DMS79 treated with DMSO at 0.1 percent for 48 hours (cell line): ENCODE measurements around the gene ANGPTL2.
"Not testable (repeated sequence)": the region's sequence is repeated elsewhere in the genome, so short reads cannot be mapped to it uniquely, and the experiment has no call there.

Source experiments
- DNase-seq: peaks from one replicate; lab custom pipeline; 2025; lab: John Stamatoyannopoulos, UW

The ANGPTL2 gene, protein sequence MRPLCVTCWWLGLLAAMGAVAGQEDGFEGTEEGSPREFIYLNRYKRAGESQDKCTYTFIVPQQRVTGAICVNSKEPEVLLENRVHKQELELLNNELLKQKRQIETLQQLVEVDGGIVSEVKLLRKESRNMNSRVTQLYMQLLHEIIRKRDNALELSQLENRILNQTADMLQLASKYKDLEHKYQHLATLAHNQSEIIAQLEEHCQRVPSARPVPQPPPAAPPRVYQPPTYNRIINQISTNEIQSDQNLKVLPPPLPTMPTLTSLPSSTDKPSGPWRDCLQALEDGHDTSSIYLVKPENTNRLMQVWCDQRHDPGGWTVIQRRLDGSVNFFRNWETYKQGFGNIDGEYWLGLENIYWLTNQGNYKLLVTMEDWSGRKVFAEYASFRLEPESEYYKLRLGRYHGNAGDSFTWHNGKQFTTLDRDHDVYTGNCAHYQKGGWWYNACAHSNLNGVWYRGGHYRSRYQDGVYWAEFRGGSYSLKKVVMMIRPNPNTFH

DNA sequence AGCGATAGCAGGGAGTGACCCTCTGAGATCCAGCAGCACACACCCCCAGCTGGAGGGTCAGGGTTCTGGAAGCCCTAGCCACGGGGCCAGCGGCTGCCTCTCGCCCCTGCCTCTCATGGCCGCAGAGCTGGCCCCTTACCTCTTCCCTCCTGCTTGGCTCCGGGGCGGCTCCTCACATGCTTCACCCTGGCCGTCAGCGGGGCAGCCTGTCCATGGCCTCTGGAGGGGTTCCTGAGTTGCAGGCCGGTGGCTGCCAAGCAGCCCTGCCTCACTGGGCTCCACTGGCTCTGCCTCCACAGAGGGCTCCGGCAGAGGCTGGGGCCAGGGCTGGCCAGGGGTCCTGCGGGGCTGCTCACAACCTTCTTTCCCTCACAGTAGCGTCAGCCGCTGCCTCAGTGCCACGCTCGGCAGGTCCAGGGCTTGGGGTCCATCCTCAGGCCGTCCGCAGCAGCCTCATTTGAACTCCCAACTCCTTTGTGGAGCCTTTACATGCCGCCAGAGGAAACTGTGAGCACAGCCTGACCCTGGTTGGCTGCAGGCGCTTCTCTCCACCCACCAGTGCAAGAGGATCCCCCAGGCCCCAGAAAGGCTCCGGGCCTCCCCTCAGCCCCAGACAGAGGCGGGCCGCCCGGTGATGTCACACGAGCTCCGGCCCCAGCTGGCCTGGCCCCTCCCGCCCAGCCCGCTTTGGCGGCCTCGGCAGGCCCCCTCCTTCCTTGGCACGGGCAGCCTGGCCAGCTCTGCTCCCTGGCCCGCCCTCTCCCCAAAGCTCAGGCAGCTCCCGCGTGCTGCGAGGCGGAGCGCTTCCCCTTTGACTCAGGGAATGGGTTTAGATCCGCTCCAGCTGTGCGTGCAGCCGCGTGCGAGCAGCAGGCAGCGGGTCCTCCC lies at the start of gene ANGPTL2:
Gene ANGPTL2 (minus strand): TSS at position 460 of the 888 bp plus-strand sequence. CDS start 13,904 bp downstream, outside the sequence.
- DNase-seq, result peak; percentile 76

DNA sequence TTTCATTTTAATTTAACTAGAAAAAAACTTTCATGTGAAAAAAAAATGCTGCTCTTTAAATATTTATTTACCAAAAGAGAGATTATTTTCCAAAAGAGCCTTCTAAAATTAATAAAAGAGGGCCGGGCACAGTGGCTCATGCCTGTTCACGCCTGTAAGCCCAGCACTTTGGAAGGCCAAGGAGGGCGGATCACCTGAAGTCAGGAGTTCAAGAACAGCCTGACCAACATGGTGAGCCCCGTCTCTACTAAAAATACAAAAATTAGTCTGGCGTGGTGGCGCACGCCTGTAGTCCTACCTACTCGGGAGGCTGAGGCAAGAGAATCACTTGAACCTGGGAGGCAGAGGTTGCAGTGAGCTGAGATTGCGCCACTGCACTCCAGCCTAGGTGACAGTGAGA lies 48.9 kb upstream of the ANGPTL2 start:
- DNase-seq, result not testable (repeated sequence)

DNA sequence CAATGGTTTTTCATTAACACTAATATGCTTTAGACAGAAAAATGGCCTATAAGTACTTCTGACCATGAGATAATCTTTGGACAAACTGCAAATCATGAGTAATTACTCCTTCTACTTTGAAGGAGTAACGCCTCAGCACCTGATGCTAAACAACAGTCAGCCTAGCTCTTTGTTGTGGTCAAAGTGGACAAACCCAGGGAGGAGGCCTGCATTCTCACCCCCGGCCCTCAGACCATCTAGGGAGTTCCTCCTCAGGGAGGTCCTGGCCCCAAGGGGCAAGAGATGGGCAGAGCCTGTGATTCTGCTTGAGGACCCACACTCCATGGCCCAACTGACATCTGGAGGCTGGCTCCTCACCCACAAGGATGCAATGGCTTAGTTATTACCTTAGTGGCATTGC lies 48.2 kb upstream of the ANGPTL2 start:
- no peak for DNase-seq

DNA sequence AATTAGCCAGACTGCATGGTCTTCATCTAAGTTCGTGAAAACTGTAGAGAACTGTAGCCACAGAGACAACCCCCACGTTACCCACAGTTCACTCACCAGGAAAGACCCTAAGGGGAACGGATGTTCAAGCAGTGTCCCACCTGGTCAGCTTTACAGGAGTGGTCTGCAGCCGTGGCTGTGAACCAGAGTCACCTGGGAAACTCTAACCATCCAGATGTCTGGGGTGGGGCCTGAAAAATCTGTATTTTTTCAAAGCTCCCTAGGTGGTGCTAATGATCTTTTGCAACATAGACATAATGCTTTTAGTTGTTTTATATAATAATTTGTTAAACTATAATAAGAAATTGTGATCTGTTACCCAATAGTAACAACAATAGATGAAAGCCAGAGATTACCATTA lies 47.7 kb upstream of the ANGPTL2 start:
- no peak for DNase-seq

DNA sequence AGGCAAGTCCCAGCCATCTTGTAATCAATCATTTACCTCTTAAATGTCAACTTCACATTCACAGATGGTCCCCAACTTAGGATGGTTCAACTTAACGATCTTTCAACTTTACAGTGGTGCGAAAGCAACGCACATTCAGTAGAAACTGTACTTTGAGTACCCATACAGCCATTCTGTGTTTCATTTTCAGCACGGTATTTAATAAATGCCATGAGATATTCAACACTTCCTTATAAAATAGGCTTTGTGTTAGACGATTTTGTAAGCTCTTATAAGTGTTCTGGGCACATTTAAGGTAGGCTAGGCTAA lies 47.1 kb upstream of the ANGPTL2 start:
- no peak for DNase-seq

DNA sequence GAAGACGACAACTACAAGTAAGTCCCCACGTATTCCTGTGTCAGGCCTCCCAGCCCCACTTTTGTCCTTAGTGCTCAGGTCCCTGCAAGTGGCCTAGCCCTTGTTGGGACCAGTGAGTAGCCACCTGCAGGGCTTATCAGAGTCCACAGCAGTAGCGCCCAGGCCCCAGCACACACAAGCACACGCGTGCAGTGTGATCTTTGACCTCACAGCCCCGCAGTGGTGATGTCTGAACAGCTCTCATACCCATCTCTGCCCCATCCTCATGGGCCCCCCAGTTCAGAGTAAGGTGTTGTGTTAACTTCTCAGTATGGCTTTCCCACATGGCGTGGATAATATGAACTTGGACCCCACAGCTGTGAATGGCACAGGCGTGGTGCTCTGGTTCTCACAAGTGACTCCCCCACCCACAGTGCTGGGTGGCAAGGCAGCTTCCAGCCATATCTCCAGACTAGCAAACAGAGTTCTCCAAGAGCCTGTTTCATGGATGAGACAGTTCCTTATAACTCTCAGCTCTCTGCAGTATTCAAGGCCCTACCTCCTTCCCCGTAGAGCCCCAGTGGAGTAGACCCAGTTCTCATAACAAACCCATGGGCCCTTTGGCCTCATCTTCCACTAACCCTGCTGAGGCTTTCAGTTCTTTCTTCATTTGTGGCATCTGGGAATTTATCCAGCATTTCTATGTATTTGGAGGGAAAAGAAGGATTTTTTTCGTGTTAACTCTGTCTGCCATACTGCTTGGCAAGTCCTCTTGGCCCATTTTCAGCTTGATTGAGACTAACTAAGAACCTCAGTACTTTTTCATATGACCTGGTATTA lies 46.5 kb upstream of the ANGPTL2 start:
- DNase-seq, result no peak

DNA sequence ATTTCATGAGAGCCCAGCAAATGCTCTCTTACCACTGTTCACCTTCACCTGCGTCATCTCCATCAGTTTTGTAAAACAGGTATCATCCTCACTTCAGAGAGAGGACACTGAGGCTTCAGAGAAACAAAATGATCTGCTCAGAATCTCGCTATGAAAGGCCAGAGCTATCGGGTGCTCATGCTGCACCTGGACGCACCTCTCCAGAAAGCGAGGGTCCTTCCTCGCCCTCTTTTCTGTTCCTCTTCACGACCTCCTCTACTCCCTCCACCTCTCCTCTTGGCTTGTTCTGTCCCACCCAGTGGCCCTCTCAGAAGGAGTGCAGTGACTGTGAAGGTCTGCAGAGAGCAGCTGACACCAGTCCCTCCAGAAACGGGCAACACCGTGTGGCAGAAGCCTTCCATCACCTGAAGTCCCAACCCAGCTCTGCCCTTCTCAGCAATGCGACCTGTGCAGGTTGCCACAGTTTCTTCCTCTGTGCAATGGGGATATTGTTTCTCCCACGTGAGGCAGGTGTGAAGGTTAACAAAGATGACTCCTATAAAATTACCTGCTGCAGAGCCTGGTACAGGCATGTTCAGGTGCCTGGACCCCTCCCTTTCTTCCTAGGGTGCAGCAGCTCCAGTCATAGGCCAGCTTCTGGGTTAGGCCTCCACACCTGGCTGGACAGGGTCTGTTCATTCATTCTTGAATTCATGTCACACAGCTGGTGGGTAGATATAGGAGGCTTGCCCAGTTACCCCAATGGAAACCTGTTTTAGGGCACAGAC lies 45.3 kb upstream of the ANGPTL2 start:
- no peak for DNase-seq

DNA sequence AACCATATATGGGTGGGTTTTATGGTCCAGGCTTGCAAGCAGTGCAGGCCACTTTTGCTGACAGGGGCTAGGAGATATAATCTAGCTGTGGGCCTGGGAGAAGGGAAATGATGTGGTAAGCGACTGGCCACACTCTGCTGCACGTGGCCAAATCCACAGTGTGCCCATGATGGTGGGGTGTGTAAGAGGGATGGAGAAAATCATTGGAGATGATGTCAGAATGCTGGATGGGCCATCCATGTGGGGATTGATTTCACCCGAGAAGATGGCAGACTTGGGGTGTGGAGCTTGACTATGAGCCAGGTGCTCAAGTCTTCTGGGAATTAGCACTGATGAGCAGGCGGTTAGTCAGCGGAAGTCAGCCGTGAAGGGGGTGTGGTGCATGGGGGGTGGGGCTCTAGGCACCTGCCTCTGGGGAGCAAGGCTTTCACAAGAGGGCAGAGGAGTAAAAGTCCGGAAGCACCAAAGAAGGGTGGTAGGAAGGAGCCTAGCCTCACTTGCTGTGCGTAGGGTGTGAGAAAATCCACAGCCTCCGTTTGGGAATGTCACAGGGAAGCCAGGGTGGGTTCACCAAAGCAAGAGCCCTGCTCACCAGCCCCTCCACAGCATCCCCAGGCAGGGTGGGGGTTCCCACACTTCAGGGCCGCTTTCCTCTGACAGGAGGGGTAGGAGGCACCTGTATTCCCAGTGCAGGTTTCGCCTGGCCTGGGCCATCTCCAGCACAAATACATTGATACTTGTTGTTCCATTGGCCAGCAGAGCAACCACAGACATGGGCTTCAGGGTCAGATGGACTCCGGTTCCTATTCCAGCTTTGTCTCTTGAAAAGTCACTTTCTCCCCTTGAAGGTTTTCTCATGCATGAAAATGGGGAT lies 44.5 kb upstream of the ANGPTL2 start:
- DNase-seq, result no peak

DNA sequence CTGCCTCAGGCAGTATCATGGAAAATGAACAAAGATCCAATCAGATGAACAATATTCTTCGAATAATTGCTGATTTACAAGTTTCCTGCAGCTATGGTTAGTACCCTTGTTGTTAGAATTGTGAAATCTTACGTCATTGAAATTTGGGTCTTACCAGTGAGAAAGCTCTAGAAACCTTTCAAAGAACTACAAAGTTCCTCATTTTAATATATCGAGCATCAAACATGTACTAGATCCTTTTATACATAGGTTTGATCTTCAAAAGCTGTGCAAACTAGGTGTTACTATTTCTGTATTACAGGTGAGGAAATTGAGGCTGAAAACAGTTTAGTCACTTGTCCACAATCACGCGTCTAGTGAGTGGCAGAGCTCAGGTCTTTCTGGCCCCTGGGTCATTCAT lies 43.7 kb upstream of the ANGPTL2 start:
- no peak for DNase-seq

DNA sequence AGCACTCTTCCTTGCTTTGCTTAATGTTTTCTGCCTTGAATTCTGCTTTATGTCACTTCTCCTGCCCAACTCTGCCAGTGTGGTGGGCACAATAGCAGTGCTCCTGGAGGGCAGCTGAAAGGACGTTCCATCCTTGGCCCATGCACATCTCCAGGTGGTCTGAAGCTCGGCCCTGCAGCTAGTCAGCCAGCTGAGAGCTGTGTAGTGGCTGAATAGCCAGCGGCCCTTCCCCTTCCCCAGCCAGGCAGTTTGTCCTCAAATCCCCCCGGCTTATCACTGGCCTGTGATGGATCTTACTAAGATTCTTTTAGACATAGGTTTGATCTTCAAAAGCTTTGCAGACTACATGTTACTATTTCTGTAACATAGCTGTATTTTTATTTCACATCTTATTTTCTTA lies 42.7 kb upstream of the ANGPTL2 start:
- no peak for DNase-seq

DNA sequence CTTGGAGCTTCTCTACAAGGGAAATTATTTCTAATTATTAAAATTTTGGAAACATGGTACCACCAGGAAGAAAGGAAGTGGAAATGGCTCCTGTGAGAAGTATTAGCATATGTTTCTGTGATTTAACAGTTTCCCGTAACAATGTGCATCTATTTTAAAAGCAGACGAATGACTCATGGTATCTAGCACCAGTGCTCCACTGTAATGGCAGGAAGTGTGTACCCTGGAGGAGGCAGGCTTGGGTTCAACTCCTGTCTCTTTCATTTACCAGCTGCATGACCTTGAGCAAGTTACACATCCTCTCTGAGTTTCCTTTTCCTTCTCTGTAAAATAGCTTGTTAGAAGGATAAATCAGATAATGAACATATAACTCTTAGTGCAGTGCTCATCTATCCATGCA lies 41.0 kb upstream of the ANGPTL2 start:
- no peak for DNase-seq

DNA sequence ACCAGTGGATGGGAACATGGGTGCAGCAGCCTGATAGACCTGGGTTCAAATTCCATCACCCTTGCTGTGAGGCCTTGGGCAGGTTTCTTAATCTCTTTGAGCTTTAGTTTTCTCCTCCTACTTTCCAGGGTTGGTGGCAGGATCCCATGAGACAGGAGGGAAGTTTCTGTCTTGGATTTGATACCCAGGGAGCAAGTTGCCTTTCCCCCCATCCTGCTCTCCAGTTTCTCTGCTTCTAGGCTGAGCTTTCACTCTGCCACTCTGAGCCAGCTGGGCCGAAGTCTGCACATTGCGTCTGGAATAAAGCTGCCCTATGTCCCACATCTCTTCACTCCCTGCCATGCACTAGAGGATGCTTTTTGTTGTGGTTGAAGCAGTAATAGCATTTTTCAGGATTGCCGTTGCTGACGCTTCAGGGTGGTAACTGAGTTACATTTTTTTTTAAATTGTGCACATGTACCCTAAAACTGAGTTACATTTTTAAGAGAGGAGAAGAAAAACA lies 40.5 kb upstream of the ANGPTL2 start:
- DNase-seq, result no peak

DNA sequence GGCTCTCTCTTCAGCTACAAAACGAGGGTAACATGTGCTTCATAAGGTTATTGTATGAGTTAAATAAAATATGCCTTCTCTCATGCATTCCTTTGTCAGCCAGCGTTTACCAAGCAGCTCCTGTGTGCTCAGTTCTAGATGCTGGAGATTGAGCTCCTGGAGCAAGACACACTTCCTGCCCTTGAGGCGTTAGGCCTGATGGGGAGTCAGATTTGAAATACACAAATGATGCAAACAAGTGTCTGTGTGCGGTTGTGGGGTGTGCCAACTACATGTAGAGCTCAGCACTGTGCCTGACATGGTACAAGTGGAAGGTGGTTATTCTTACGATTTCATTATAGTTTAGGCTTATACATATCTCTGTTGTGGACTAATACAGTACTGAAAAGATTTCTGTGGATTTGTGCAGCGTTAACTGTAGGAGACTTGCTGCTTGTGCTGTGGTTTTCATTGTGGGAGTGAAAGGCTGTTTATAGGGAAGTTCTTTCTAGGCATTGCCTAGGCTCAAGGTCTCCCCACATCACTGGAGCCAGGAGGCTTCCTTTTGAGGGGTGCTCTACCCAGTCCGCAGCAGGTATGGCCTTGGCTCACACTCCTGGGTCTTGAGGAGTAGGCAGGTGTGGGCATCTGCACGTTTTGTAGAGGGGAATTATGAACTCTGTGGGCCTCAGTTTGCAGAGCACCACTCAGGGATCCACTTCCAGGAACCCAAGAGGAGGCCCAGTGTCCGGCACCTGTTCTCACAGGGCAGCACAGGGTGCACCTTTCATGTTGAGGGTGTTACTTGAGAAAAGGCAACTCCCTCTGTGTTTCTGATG lies 39.8 kb upstream of the ANGPTL2 start:
- DNase-seq, result no peak

DNA sequence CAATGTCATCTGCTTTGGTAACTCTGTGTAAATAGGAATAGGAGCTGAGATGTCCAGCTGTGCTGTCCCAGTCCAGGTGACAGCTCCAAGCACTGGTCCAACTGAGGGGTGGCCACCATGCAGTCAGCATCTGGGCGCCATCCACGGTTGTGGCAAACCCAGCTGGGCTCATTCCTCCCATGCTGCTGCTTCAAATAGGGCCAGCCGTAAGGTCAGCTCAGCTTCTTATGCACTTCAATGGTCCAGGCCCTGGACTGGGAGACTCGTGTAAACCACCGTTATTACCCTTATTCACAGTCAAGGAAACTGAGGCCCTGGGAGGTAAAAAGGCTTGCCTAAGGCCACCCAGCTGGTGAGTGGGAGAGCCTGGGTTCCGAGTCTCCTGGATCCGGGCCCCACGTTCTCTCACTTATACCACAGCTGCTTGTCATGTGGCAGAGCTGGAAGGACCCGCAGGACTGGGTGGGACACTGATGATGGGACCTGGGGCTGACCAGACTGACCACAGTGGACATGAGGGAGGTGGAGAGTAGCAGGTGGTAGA lies 38.7 kb upstream of the ANGPTL2 start:
- no peak for DNase-seq

DNA sequence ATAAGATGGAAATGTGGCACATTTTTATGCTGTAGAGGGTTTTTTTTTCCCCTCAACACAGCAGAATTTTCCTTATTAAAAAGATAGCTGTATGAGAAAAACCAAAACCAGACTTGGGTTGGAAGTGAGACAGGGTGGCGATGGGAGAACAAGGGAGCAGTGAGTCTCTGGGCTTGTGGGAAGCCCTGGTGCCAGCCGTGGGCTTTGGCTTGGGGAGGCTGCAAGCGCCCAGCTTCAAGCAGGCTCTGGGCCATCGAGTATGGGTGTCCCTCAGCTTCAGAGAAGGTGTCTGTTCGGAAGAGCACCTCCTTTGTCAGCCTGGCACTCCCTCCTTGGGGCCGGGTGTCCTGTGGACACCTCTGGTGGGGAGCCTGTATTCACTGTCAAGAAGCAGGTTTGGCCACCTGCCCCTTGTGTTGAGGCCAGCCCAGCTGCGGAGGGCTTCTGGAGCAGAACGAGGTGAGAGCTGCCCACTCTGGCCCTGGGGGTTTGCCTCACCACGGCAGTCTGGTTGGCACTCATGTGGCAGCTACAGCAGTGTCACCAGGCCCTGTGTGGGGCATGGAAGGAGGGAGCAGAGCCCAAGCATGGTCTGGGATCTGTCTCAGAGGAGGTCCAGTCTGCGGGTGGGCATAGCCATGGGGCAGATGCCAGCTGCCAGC lies 37.6 kb upstream of the ANGPTL2 start:
- DNase-seq, result no peak

DNA sequence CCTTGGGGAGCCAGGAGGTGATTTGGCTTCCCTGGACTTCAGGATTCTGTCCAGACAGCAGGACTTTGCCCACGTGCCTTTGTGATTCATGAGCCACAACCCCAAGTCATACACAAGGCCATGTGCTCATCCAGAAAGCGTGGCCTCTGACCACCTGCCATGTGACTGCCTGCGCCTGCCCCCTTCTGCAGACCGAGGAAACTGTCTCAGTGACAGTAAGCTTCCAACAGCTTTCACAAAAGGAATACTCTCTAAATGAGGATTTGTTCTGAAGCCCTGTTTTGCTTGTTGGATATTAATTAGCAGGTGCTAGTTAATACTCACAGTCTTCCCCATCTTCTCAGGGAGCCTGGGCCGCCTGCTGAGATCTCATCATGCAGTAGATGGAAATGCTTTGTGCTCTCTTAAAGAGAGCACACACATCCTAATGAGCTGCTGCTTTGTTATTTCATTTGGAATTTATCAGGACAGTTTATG lies 36.9 kb upstream of the ANGPTL2 start:
- no peak for DNase-seq

DNA sequence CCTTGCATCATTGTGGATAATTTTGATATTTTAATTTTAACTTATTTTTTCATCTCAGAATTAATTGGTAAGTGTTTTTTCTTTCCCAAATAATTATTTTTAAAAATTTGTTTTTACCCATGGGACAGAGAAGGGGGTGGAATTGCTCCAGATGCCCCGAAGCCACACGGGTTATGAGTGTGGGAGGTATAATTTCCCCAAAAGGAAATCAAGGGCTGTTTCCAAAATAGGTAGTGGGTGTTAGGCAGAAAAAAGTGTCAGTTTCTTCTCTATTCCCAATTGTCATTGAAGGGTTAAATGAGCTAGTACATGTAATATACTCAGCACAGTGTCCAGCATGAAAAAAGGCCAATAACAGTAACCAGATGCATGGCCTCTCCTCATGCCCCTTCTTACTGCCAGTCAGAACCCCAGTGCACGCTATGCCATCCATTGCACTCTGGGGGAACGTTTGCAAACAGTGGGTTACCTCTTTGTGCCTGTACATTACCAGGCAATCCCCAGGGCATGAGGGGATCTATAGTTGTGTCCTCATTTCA lies 36.4 kb upstream of the ANGPTL2 start:
- DNase-seq, result no peak

DNA sequence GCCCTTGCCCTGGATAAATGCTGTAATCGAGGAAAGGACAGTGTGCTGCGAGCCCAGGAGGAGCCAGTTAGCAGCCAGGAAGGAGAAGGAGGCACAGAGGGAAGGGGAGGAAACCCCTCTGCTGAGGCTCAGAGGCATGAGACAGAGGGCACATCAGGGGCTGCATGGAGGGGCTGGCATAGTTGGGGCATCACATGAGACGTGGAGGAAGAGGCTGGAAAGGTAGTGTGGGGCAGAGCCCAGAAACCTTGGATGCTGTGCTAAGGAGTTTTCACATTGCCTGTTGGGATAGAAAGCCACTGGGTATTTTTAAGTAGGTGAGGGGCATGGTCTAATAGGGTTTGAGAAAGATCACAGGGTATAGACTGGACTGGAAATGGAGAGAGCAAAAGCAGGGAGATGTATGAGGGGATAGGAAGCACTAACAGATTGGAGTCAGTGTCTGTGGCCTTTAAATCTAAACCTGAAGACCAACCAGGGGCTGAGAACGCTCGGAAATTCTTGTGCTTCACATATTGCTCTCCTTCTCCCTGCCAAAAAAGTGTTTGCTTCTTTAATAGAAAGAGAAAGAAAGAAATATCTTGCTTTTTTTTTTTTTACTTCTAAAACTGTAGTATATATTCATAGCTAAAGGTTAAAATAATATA lies 33.0 kb upstream of the ANGPTL2 start:
- no peak for DNase-seq
